Esophagus squamous epithelium (tissue), 4 donors: ENCODE measurements around the gene VCAN.

Experiments used
- POLR2A ChIP-seq, 4 donors: fragments of 450-650 bp; IDR thresholded peaks; one replicate each; pipeline ENCODE4 v1.6.1; 2017; ENCODE audit warnings: antibody characterized with exemption in 4 of 4, mild to moderate bottlenecking in 4 of 4, moderate library complexity in 3 of 4
- TF ChIP-seq, protein P1 (sequence below), 6 experiments: fragments of 450-650 bp in 4 of 6; fragments of 200-600 bp in 2 of 6; sonication (generic) in 2 of 6; IDR thresholded peaks; one replicate each; pipeline ENCODE4 v1.5.1; 2016 to 2019; ENCODE audit warnings: antibody characterized with exemption in 6 of 6, mild to moderate bottlenecking in 4 of 6, moderate library complexity in 4 of 6

DNA sequence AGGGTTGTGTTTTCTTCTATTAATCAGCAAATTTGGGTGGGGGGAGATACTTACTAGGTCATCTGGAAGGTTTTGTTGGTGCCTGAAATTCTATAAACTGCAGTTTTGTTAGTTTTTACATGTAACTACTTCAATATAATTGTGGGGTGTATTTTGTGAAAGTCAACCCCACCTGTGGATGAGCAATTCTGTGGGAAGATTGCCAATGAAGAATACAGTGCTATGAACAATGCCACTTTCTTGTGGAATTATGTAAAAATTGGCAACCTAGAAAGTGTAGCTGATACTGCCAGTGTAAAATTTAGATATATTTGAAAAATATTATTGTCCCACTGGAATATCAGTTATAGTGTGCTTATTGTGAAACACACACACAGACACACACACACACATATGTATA, 80.7 kb downstream of the VCAN start:
- TF ChIP-seq, protein P1, sequence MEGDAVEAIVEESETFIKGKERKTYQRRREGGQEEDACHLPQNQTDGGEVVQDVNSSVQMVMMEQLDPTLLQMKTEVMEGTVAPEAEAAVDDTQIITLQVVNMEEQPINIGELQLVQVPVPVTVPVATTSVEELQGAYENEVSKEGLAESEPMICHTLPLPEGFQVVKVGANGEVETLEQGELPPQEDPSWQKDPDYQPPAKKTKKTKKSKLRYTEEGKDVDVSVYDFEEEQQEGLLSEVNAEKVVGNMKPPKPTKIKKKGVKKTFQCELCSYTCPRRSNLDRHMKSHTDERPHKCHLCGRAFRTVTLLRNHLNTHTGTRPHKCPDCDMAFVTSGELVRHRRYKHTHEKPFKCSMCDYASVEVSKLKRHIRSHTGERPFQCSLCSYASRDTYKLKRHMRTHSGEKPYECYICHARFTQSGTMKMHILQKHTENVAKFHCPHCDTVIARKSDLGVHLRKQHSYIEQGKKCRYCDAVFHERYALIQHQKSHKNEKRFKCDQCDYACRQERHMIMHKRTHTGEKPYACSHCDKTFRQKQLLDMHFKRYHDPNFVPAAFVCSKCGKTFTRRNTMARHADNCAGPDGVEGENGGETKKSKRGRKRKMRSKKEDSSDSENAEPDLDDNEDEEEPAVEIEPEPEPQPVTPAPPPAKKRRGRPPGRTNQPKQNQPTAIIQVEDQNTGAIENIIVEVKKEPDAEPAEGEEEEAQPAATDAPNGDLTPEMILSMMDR (IDR thresholded peaks at IDR 0.05) = no peak
- TF ChIP-seq POLR2A (IDR thresholded peaks at IDR 0.05) = no peak
